ENCODE data around the gene RBM48.
"Not testable (repeated sequence)": the region's sequence is repeated elsewhere in the genome, so short reads cannot be mapped to it uniquely, and the experiment has no call there.

RBM48 gene

GRCh38 chr7:92528188-92528957 lies at the start of gene RBM48, which contains the start of gene PEX1:
Gene RBM48 (plus strand): TSS chr7:92528795. CDS start chr7:92528814, 19 bp downstream.
Gene PEX1 (minus strand): TSS chr7:92528520. CDS start chr7:92528435, 85 bp downstream.
- peak; percentile 95 to 99 for DNase-seq

GRCh38 chr7:92479146-92479545 lies 49.4 kb upstream of the RBM48 start:
- not testable (repeated sequence) for DNase-seq

- DNase-seq = not testable (repeated sequence)
These were observed 45.0 kb upstream of the RBM48 start for GRCh38 chr7:92483624-92484023.

GRCh38 chr7:92484226-92484625 lies 44.4 kb upstream of the RBM48 start:
- not testable (repeated sequence) for DNase-seq

GRCh38 chr7:92485267-92485892 lies 43.2 kb upstream of the RBM48 start:
- no peak for DNase-seq

GRCh38 chr7:92485974-92486373 lies 42.6 kb upstream of the RBM48 start:
- no peak for DNase-seq

GRCh38 chr7:92487804-92488203 lies 40.8 kb upstream of the RBM48 start:
- DNase-seq = no peak

GRCh38 chr7:92489634-92490033 lies 39.0 kb upstream of the RBM48 start:
- no peak for DNase-seq

GRCh38 chr7:92496876-92497275 lies 31.7 kb upstream of the RBM48 start:
- DNase-seq = no peak

GRCh38 chr7:92498557-92498956 lies 30.0 kb upstream of the RBM48 start:
- no peak for DNase-seq

- DNase-seq = no peak
These were observed 24.8 kb upstream of the RBM48 start for GRCh38 chr7:92503767-92504166.

- no peak for DNase-seq
These were observed 24.0 kb upstream of the RBM48 start for GRCh38 chr7:92504563-92504962.

GRCh38 chr7:92506363-92506762 lies 22.2 kb upstream of the RBM48 start:
- no peak for DNase-seq

GRCh38 chr7:92508946-92509345 lies 19.6 kb upstream of the RBM48 start:
- DNase-seq = no peak

- DNase-seq = no peak
These were observed 15.3 kb upstream of the RBM48 start for GRCh38 chr7:92513167-92513902.

- DNase-seq = no peak
These were observed 11.0 kb upstream of the RBM48 start for GRCh38 chr7:92517631-92518030.

GRCh38 chr7:92520024-92520423 lies 8.6 kb upstream of the RBM48 start:
- DNase-seq = no peak

GRCh38 chr7:92523110-92523509 lies 5.5 kb upstream of the RBM48 start:
- DNase-seq = no peak

GRCh38 chr7:92527300-92528187 lies 1.1 kb upstream of the RBM48 start:
- DNase-seq = peak in 1 of 2 donors; percentile 13

- DNase-seq = no peak
These were observed 316 bp downstream of the RBM48 start for GRCh38 chr7:92528958-92529264.

GRCh38 chr7:92534572-92534971 lies 6.0 kb downstream of the RBM48 start:
- DNase-seq = no peak

GRCh38 chr7:92543542-92543941 lies 14.9 kb downstream of the RBM48 start:
- not testable (repeated sequence) for DNase-seq

GRCh38 chr7:92545116-92545515 lies 16.5 kb downstream of the RBM48 start:
- DNase-seq = not testable (repeated sequence)
